Measurements from ENCODE around the gene LRWD1.
"Not testable (repeated sequence)": the region's sequence is repeated elsewhere in the genome, so short reads cannot be mapped to it uniquely, and the experiment has no call there.

LRWD1 gene

DNA sequence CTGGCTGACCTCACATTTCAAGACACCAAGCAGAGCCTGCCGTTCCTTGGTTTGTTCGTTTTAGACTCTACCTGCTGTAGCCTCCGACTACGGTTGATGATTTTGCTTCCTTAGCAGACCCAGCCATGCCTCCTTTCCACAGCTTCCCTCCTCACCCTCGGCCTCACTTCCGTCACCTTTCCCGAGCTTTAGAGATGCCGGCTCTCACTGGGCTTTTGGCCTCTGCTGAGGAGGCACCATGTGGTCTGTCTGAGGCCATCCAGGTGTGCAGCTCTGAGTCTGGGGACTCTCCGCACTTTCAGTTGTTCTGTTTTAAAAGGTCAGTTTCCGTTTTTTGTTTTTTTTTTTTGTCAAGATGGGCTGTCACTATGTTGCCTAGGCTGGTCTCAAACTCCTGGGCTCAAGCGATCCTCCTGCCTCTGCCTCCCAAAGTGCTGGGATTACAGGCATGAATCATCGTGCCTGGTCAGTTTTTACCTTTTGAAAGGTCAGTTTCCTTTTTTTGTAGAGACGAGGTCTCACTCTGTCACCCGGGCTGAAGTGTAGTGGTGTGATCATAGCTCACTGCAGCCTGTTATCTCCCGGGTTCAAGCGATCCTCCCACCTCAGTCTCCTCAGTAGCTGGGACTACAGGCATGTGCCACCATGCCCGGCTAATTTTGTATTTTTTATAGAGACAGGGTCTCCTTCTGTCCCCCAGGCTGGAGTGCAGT lies 19.7 kb upstream of the LRWD1 start:
- DNase-seq (ENCODE audit: low spot score): no peak

DNA sequence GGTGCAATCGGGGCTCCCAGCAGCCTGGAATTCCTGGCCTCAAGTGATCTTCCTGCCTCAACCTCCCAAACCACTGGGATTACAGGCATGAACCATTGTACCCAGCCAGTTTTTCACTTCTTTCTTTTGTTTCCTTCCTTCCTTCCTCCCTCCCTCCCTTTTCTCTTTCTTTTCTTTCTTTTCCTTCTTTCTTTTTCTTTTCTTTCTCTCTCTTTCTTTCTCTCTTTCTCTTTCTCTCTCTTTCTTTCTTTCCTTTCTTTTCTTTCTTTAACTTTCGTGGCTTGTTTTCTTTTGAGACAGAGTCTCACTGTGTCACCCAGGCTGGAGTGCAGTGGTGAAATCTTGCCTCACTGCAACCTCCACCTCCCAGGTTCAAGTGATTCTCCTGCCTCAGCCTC lies 19.1 kb upstream of the LRWD1 start:
- DNase-seq (ENCODE audit: low spot score): no peak

DNA sequence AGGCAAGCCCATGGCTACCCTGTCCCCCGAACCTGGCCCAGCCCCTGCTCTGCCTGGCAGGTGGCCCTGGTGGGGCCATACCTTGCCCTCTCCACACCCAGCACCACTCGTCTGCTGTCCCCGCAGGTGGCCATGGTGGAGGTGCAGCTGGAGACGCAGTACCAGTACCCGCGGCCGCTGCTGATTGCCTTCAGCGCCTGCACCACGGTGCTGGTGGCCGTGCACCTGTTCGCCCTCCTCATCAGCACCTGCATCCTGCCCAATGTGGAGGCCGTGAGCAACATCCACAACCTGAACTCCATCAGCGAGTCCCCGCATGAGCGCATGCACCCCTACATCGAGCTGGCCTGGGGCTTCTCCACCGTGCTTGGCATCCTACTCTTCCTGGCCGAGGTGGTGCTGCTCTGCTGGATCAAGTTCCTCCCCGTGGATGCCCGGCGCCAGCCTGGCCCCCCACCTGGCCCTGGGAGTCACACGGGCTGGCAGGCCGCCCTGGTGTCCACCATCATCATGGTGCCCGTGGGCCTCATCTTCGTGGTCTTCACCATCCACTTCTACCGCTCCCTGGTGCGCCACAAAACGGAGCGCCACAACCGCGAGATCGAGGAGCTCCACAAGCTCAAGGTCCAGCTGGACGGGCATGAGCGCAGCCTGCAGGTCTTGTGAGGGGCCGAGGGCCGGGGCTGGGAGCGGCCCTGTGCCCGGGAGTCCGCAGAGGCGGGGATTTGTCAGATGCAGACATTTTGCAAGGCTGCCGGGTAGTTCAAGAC lies 18.2 kb upstream of the LRWD1 start:
- DNase-seq (ENCODE audit: low spot score): no peak

DNA sequence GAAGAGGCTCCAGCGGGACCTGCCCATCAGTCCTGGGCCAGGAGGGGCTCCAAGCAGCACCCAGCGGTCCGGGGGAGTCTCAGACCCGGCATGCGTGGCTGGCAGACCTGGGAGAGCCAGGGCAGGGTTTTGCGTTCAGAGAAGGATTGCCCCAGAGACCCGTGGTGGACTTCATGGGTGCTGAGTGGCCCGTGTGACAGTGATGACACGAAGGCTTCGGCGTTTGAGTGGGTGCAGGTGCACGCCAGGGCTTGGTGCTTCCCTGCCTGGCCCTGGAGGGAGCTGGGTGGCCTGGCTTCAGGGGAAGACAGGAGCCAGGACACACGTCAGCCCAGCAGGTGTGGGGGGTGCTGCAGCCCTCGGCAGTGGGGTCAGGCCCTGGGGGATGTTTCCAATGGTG lies 17.5 kb upstream of the LRWD1 start:
- no peak for DNase-seq (ENCODE audit: low spot score)

DNA sequence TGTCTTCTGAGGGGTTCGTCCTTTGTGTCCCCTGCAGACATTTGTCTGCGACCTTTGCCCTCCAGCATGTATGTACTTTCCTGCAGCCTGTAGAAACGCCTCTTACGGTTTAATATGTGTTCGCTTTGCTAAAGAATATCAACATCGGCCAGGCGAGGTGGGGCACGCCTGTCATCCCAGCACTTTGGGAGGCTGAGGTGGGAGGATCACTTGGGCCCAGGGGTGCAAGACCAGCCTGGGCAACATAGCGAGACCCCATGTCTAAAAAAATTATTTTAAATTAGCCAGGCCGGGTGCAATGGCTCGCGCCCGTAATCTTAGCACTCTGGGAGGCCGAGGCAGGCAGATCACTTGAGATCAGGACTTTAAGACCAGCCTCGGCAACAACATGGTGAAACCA lies 15.6 kb upstream of the LRWD1 start:
- DNase-seq (ENCODE audit: low spot score): no peak

DNA sequence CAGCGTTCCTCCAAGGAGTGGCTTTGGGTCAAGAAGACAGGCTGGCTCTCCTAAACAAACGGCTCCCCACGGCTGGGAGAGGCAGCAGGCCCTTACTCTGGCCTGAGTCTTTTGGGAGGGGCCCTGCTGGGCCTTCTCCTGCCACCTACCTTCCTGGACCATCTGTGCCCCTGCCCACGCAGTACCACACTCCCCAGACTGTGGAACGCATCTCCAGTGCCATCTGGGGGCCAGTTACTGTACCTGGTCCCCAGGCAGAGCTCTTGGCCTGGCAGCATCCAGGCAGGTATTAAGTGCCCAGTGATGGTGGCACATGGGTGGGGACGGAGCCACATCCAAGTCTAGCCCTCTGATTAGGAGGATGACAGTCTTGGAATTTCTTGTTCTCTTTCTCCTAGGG lies 14.5 kb upstream of the LRWD1 start:
- DNase-seq (ENCODE audit: low spot score): no peak

DNA sequence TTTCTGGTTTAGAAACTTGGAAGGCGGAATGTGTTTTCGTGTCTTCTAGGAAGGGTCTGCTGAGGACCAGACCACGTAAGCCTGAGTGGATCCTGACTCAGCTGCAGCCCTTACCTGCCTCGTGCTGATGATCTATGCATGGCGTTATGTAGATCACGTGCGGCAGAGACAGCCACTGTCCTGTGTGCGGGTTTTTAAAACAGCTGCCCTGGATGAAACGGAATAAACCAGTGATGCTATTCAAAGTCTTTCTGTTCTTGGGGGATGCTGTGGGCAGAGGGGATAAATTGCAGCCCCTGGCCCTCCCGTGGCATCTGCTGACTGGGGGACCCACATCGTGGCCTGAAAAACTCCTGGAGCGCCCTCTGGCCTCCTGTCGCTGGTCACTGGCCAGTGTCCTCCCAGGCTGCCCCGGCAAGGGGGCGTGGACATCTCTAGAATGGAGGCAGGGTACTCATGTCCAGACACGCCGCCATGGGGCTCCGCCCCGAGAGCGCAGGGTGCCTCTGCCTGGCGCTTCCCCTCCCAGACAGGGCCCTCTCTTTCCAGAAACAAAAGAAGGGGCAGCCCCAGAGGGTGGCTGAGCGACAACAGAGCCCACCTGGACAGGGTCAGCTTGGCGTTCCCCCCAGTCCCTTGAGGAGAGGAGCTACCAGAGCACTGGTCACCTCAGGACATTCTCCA lies 13.3 kb upstream of the LRWD1 start:
- DNase-seq (ENCODE audit: low spot score): no peak

DNA sequence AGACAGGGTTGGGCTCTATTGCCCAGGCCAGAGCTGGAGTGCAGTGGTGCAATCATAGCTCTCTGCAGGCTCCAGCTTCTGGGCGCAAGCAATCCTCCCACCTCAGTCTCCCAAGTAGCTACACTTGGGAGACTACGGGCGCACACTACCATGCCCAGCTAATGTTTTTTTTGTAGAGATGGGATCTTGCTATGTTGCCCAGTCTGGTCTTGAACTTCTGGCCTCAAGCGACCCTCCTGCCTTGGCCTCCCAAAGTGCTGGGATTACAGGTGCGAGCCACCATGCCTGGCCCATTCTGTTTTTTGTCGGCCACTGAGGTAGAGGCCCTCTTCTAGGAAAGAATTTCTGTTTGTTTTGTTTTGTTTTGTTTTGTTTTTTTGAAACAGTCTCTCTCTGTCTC lies 12.3 kb upstream of the LRWD1 start:
- no peak for DNase-seq (ENCODE audit: low spot score)

DNA sequence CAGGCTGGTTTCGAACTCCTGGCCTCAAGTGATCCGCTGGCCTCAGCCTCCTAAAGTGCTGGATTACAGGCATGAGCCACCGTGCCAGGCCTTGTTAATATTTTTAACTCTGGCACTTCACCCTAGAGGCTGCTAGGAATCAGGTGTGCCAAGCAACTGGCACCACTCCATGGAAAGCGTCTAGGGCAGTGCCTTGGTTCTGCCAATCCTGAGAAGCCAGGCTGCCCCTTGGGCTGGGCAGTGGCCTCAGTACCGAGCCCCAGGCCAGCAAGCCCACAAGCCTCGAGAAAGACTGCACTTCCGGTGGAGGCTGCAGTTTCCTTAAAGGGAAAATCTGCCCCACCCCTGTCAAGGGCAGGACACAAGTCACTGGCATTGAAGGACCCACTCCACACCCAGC lies 11.5 kb upstream of the LRWD1 start:
- DNase-seq (ENCODE audit: low spot score): no peak

DNA sequence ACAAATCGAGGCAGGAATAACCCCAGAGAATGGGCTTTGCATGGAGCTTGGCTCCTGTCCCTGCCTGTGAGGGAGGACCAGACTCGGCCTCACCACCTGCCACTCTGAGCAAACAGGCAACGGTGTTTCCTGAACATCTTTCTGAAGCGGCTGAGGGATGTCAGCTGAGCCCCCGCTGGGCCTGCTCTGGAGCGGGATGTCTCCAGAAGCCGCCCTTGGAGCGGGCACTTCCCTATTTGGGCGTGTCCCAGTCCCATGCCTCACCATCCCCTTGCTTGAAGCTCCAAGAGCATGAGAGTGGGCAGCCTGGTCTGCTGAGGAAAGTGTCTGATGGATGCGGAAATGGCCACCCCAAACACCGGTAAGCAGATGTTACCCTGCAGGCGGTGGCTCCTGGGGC lies 10.3 kb upstream of the LRWD1 start:
- no peak for DNase-seq (ENCODE audit: low spot score)

DNA sequence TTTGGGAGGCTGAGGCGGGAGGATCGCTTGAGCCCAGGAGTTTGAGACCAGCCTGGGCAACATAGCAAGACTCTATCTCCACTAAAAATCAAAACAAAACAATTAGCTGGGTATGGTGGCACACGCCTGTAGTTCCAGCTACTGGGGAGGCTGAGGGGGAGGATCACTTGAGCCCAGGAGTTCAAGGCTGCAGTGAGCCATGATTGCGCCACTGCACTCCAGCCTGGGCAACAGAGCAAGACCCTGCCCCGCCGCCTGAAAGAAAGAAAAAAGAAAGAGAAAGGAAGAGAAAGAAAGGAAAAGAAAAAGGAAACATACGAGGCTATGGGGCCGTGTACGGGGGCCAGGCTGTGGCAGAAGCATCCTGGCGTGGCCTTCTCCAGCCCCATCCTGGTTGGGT lies 9.9 kb upstream of the LRWD1 start:
- not testable (repeated sequence) for DNase-seq (ENCODE audit: low spot score)

DNA sequence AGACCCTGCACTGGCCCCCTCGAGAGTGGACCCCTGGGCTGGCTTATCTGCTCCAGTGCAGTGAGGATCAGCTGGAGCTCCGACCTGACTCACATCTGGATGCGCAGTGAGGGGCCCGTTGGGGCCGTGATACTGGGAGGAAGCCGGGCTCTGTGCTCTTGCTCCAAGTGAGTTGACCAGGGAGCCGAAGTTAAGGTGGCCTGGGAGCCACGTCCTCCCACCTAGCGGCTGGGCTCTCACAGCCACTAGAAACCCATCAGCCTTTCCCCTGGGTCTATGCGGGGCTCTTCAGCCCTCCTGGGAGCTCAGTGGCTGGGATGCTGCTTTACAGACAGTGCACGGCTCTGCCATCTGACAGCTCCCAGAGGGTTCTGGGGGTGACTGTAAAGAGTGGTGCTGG lies 9.2 kb upstream of the LRWD1 start:
- DNase-seq (ENCODE audit: low spot score): no peak

DNA sequence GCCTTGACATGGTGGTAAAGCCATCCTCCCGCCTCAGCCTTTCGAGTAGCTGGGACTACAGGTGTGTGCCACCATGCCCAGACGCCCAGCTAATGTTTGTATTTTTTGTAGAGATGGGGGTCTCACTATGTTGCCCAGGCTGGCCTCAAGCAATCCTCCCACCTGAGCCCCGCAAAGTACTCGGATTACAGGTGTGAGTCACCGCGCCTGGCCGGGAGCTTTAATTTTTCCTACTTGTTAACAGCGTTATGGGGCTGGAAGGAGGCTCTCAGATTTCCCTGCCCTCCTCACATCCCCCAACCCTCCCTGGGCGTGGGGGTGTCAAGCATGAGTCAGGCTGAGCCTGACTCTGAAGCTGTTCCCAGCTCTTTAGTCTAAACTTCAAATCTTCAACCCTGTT lies 8.5 kb upstream of the LRWD1 start:
- DNase-seq (ENCODE audit: low spot score): no peak

DNA sequence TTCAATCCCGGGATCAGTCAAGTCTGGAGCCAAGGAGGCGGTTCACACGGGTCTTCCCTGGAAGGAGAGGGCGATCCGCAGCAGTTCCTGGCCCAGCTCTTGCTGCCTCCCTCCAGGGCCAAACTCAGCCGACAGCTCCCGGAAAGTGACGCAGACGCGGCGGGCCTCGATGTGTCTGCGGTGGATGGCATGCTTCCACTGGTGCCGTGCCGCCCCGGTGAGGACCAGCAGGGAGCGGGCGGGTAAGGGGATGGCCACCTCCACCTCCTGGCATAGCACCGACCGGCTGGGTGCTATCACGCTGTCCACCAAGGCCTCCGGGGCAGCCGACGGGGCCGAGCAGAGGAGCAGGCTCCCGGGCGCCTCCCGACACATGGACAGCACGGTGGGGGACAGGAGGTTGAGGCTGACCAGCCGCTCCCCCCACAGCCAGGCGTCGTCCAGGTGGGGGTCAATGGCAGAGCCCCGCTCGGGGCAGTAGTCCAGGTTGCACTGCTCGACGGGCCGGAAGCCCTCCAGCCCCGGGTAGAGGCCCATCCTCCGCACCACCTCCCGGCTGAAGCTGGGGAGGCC lies 7.3 kb upstream of the LRWD1 start:
- no peak for DNase-seq (ENCODE audit: low spot score)

DNA sequence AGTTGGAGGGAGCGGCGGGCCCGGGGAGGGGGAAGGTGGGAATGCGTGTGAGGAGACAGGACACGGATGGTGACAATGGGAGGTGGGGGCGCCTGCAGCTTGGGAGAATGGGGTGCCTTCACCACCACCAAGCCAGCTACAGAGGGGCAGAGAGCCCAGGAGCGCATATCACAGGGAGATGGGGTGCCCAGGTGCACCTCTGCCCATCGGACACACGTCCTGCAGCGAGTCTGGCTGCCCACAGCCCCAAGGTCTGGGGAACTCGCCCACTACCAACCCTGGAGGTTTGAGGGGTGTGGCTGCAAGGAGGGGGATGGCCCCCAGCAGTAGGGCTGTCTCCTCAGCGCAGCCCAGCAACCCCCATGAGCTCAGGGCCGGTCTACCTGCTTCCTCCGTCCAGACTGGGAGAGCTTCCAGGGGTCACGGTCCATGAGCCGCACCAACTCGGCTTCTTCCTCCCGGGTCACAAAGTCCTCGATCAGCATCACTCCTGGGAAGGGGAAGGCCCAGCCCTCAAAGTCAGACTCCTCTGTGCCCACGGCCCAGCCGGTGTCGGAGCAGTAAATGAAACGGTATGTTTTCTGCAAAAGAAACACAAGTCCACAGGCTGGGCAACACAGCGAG lies 5.5 kb upstream of the LRWD1 start:
- no peak for DNase-seq (ENCODE audit: low spot score)

DNA sequence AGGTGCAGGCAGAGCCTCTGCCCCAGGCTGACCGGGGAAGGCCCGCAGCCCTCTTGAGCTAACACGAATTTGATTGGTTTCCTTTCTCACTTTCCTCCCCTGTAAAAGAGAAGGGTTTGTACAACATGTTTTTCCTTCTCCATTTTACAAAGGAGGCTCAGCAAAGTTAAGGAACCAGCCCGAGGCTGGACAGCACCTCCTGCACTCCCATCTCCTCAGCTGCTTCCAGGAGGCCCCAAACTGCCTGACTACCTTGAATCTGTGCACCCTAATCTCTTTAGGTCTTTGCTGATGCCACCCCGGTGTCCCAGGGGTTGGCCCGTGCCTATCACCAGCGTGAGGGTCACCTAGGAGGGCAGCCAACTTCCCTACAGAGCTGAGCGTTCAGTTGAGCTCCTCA lies 4.3 kb upstream of the LRWD1 start:
- no peak for DNase-seq (ENCODE audit: low spot score)

DNA sequence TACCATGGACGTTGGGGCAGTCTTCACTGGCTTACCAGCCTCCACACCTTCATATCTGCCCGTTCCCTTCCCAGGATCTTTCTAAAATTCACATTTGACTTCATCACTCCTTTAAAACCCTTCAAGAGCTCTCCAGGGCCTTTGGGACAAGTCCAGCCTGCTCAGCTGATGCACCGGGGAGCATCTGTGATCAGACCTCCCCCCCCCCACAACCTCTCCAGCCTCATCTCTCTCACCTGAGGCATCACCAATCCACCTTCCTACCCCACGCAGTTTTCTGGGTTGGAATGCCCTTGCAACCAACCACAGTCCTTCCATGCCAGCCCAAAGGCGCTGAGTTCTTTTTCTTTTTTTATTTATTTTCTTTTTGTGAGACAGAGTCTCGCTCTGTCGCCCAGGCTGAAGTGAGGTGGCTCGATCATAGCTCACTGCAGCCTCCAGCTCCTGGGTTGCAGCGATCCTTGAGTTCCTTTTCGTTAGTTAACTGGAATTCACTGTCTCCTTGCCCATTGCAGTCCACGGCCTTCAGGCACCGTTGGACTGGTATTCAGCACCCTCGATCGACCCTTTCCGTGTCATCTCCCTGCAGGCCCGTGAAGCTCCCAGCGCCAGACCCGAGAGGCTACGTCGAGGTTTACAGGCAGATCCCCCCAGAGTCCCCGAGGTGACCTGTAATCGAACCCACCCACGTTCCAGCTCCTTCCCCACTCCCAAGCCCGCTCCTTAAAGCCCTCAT lies 775 bp upstream of the LRWD1 start:
- no peak for DNase-seq (ENCODE audit: low spot score)

DNA sequence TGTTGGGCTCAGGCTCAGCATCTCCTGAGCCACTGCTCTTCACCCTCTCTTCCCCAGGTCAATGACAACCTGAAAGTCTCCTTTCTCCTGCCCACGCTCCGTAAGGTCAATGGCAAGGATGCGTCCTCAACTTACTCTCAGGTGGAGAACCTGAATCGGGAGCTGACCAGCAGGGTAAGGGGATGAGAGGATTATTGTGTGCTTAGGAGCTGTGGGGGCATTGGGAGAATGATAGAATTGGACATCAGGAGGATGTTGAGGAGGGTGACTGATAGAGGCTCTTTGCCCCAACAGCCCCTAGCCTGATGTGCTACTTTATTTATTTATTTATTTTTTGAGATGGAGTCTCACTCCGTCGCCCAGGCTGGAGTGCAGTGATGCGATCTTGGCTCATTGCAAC lies 1.3 kb downstream of the LRWD1 start:
- no peak for DNase-seq (ENCODE audit: low spot score)

DNA sequence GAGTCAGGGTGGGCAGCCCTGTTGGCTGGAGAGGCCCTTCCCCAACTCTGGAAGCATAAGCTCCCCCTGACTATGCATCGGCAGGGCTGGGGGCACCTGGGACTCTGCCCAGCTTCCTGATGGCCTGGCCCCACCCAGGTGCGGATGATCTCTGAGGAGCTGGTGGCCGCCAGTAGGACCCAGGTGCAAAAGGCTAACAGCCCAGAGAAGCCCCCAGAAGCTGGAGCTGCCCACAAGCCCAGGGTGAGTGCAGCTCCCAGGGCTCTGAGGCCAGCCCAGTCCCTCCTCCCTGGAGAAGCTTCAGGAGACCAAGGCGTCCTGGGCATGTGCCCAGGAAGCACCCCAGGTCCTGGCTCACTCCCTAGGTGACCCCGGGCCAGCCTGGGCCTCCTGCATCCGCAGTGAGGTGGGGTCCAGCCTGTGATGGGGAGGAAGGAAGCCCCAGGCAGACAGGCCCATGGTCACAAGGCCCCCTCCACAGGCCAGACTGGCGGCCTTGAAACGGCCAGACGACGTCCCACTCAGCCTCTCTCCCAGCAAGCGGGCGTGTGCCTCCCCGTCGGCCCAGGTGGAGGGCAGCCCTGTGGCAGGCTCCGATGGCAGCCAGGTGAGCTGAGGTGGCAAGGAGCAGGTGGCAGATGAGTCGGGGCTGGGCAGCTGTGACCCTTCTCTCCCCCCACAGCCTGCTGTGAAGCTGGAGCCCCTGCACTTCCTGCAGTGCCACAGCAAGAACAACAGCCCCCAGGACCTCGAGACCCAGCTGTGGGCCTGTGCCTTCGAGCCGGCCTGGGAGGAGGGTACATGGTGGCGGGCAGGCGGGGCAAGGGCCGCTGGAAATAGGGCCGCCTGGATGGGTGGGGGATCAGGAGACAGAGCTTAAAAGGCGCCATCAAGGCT lies 3.0 kb downstream of the LRWD1 start:
- DNase-seq (ENCODE audit: low spot score): no peak

DNA sequence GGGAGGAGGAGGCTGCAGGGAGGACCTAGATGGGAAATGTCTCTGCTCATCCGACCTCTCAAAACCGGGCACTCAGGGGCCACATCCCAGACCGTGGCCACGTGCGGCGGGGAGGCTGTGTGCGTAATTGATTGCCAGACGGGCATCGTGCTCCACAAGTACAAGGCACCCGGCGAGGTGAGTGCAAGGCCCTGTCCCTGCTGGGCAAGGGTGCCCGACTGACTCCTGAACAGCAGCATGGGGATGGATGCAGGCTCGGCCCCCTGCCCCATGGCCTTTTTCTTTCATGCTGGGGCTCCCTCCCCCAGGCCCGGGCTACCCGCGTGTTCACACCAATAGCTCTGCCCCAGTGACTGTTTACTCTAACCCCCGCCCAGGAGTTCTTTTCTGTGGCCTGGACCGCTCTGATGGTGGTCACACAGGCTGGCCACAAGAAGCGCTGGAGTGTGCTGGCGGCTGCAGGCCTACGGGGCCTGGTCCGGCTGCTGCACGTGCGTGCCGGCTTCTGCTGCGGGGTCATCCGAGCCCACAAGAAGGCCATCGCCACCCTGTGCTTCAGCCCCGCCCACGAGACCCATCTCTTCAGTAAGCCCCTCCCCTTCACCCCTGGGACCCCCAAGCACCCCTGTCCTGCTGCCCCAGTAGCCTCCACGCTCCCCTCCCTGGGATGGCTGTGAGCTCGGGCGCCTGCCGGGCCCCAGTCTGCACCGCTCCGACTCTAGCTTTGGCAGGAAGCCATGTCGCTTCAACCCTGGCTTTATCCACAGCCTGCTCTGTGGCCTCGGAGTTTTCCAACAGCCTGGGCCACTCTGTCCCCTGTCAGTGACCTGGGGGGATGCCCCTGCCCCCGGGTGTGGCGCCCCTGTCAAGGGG lies 3.9 kb downstream of the LRWD1 start:
- DNase-seq (ENCODE audit: low spot score): no peak

Measured in pons (tissue), 1 donor.